PC-3 (cell line): ENCODE results near the gene RHOV. TPM values are rescaled to one million over a fixed set of nuclear protein-coding genes. Genes with fewer than 3 reads are reported as not detected.
A peak's percentile ranks its signal among the peaks of the same experiment; 100 is the strongest.

ENCODE experiments used
- ATAC-seq: fragments of 200-7000 bp; cut with Tn5 transposase; 2 replicates; pipeline ENCODE4 v1.9.1; 2020; ENCODE audit warnings: mild to moderate bottlenecking, moderate library complexity
- BruUV-seq: library from RNA; stranded (reverse); fragments of 400-500 nt; replicated peaks from 2 replicates; lab custom pipeline; 2021; lab: Mats Ljungman, UMichigan
- CTCF ChIA-PET: fragments of 300-600 bp; sonication (Branson Sonifier 250); formaldehyde crosslinking; loops from one replicate; lab custom pipeline; 2022; ENCODE audit warnings: antibody characterized with exemption; lab: Charles Lee
- POLR2A ChIA-PET: fragments of 300-600 bp; sonication (Branson Sonifier 250); formaldehyde crosslinking; loops from one replicate; lab custom pipeline; 2022; ENCODE audit warnings: antibody characterized with exemption; ENCODE audit not compliant: unreplicated experiment; lab: Charles Lee
- DNase-seq: peaks from one replicate; pipeline ENCODE4 v3.0.0-alpha.2; 2015
- H2AFZ ChIP-seq: fragments of 300-600 bp; sonication (generic); 2 replicates; pipeline ENCODE4 v1.6.0; 2016; ENCODE audit warnings: antibody characterized with exemption, low read length
- H3F3A ChIP-seq: fragments of 300-600 bp; sonication (generic); one replicate; pipeline ENCODE4 v1.6.0; 2017; ENCODE audit warnings: antibody characterized with exemption, low read length, control low read depth, mild to moderate bottlenecking; ENCODE audit not compliant: unreplicated experiment
- H3K27ac ChIP-seq: fragments of 300-600 bp; sonication (generic); 2 replicates; pipeline ENCODE4 v1.5.1; 2016; ENCODE audit warnings: mild to moderate bottlenecking, low read length
- H3K27me3 ChIP-seq: fragments of 300-600 bp; sonication (generic); 2 replicates; pipeline ENCODE4 v1.6.1; 2016; ENCODE audit warnings: low read length, mixed read lengths
- H3K36me3 ChIP-seq: fragments of 300-600 bp; sonication (generic); 2 replicates; pipeline ENCODE4 v1.6.1; 2016; ENCODE audit warnings: low read depth, mixed run types, low read length, mixed read lengths
- H3K4me1 ChIP-seq: fragments of 300-600 bp; sonication (generic); 2 replicates; pipeline ENCODE4 v1.5.1; 2016; ENCODE audit warnings: low read length; ENCODE audit not compliant: insufficient read depth
- H3K4me2 ChIP-seq: fragments of 300-600 bp; sonication (generic); 2 replicates; pipeline ENCODE4 v1.6.0; 2016; ENCODE audit warnings: low read length
- H3K4me3 ChIP-seq: fragments of 300-600 bp; sonication (generic); 2 replicates; pipeline ENCODE4 v1.5.1; 2016; ENCODE audit warnings: mild to moderate bottlenecking, low read length, mixed read lengths
- H3K79me2 ChIP-seq: fragments of 300-600 bp; sonication (generic); 2 replicates; pipeline ENCODE4 v1.6.1; 2017; ENCODE audit warnings: low read length, mixed read lengths
- H3K9ac ChIP-seq: fragments of 300-600 bp; sonication (generic); 2 replicates; pipeline ENCODE4 v1.6.0; 2016; ENCODE audit warnings: mild to moderate bottlenecking, low read length
- H3K9me2 ChIP-seq: fragments of 300-600 bp; sonication (generic); replicated peaks from 2 replicates; pipeline ENCODE4 v1.6.1; 2016; ENCODE audit warnings: mixed run types, low read length, mixed read lengths
- H3K9me3 ChIP-seq: fragments of 300-600 bp; sonication (generic); 2 replicates; pipeline ENCODE4 v1.6.1; 2016; ENCODE audit warnings: low read length, mixed read lengths
- H4K20me1 ChIP-seq: fragments of 300-600 bp; sonication (generic); 2 replicates; pipeline ENCODE4 v1.6.1; 2016; ENCODE audit warnings: low read length, mixed read lengths
- EZH2 ChIP-seq: fragments of 300-600 bp; sonication (generic); IDR thresholded peaks from one replicate; pipeline ENCODE4 v1.6.1; 2017; ENCODE audit warnings: antibody characterized with exemption, mild to moderate bottlenecking, low read length; ENCODE audit not compliant: unreplicated experiment
- EZH2phosphoT487 ChIP-seq: fragments of 300-600 bp; sonication (generic); IDR thresholded peaks from 2 replicates; pipeline ENCODE4 v1.6.1; 2018; ENCODE audit warnings: mild to moderate bottlenecking, antibody characterized with exemption, low read length, borderline replicate concordance
- intact Hi-C: fragments of 100-400 bp; cut with micrococcal nuclease; formaldehyde crosslinking; loops from 2 replicates; pipeline ENCODE4 v1.9.0; 2023
- total RNA-seq: library from RNA; depleted of rRNA; stranded (reverse); fragments of >200 nt; gene quantifications from 2 replicates; pipeline ENCODE4 v1.2.3, GENCODE V29; 2014
- TF ChIP-seq, protein P1 (sequence below): fragments of 300-600 bp; sonication (generic); conservative IDR thresholded peaks from 2 replicates; pipeline ENCODE4 v1.5.1; 2017; ENCODE audit warnings: antibody characterized with exemption, low read depth, mild to moderate bottlenecking, low read length

RHOV gene
- total RNA-seq, 1 experiment from 2014 or later, result 39.5 TPM

DNA sequence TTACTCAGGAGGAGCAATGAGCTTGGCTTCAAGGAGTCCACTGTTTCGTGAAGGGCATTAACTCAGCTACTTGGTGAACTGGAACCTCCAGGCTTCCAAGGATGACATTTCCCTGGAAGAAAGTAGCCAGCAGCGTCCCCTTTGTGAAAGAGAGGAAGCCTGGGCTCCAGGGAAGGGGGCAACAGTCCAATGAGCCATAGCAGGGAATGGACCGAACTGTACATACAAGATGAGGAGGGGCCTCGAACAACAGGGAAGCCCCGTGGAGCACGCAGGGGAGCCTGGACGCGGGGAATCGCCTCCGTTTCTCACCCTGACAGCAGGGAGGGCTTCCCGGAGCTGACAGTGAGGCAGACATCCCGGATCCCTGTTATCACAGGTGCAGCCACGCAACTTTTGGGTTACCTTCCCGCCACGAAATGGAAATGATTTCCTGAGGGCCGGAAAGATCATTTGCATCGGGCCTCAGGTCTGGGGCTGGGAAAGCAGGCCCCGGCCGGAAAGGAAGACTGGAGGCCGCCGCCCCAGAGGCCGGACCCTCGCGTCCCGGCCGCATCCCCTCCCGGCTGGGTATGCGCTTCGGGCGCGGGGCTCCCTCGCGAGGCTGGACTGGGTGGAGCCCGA is 30.7 kb downstream of the RHOV start:
- H3K9me3 ChIP-seq, result no peaks in the 10 kb centered on the region
- H3K36me3 ChIP-seq, result no peaks in the 10 kb centered on the region; the same call in 1 of the 2 replicates
- peaks cover 38% of the 10 kb centered on the region for H3K4me1 ChIP-seq
- peak overlapping the region; percentile 85 for H3K9ac ChIP-seq
- H3K27me3 ChIP-seq, result no peaks in the 10 kb centered on the region
- H3K4me2 ChIP-seq, result peak overlapping the region; percentile 83
- H3K79me2 ChIP-seq, result peaks cover 52% of the 10 kb centered on the region
- peak overlapping the region; percentile 81 for H2AFZ ChIP-seq
- peak overlapping the region; percentile 72 for H3K27ac ChIP-seq
- ChIA-PET POLR2A (interaction anchor here (0.6 to 1.3 kb wide), 3 partner anchors 15 to 36 kb away, joined by 3 to 5 read pairs (median 3); partner anchors contain the start of genes DNAJC17, PPP1R14D and ZFYVE19), CTCF (interaction anchor here (0.6 to 1.6 kb wide), 7 partner anchors 14 to 530 kb away, joined by 3 to 7 read pairs (median 4); no protein-coding TSS in a partner anchor)
- no peaks in the 10 kb centered on the region for H3F3A ChIP-seq
- ATAC-seq, result no peak
- peak overlapping the region; percentile 88 for H3K4me3 ChIP-seq
- no peaks in the 10 kb centered on the region for H3K9me2 ChIP-seq
- TSS peak; percentile 30 for BruUV-seq
- TF ChIP-seq, protein P1, sequence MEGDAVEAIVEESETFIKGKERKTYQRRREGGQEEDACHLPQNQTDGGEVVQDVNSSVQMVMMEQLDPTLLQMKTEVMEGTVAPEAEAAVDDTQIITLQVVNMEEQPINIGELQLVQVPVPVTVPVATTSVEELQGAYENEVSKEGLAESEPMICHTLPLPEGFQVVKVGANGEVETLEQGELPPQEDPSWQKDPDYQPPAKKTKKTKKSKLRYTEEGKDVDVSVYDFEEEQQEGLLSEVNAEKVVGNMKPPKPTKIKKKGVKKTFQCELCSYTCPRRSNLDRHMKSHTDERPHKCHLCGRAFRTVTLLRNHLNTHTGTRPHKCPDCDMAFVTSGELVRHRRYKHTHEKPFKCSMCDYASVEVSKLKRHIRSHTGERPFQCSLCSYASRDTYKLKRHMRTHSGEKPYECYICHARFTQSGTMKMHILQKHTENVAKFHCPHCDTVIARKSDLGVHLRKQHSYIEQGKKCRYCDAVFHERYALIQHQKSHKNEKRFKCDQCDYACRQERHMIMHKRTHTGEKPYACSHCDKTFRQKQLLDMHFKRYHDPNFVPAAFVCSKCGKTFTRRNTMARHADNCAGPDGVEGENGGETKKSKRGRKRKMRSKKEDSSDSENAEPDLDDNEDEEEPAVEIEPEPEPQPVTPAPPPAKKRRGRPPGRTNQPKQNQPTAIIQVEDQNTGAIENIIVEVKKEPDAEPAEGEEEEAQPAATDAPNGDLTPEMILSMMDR, result no peak
- TF ChIP-seq EZH2 (no peak), EZH2phosphoT487 (no peak)
- no peak for DNase-seq
- intact Hi-C loops, result no loop called here
- peaks cover 19% of the 10 kb centered on the region; the same call in 1 of the 2 replicates for H4K20me1 ChIP-seq

DNA sequence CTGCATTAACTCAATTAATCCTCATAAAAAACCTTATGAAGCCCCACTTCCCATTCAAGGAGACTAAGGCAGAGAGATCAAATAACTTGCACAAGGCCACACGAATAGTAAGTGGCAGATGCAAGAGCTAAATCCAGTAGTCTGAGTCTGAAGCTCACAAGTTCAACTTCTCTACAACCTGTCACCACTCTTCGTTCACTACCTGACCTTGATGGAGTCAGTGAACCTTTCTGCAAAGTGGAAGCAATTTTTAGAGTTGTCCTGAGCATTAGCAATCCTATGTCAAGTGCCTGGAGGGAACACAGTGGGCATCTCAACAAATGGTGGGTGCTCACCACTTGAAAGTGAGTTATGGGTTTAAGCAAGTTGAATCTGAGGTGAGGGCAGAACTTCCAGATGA is 32.3 kb downstream of the RHOV start:
- H3K4me3 ChIP-seq, result no peak overlapping the region
- H2AFZ ChIP-seq, result no peak overlapping the region
- DNase-seq (no peak), ATAC-seq (no peak)
- H3K36me3 ChIP-seq, result no peaks in the 10 kb centered on the region
- no peak overlapping the region for H3K27ac ChIP-seq
- no peaks in the 10 kb centered on the region for H3K9me3 ChIP-seq
- H3K4me1 ChIP-seq, result peaks cover 23% of the 10 kb centered on the region
- H3K27me3 ChIP-seq, result no peaks in the 10 kb centered on the region
- ChIA-PET POLR2A (no interaction called here), CTCF (no interaction called here)
- peaks cover 7% of the 10 kb centered on the region; the same call in 1 of the 2 replicates for H4K20me1 ChIP-seq
- no peaks in the 10 kb centered on the region for H3K9me2 ChIP-seq
- intact Hi-C loops, result no loop called here
- H3K9ac ChIP-seq, result no peak overlapping the region
- no peak overlapping the region for H3K4me2 ChIP-seq
- H3F3A ChIP-seq, result no peaks in the 10 kb centered on the region
- BruUV-seq, result no TSS peak
- H3K79me2 ChIP-seq, result peaks cover 36% of the 10 kb centered on the region
- TF ChIP-seq EZH2, result no peak
- TF ChIP-seq, protein P1, result no peak
- no peak for TF ChIP-seq EZH2phosphoT487

DNA sequence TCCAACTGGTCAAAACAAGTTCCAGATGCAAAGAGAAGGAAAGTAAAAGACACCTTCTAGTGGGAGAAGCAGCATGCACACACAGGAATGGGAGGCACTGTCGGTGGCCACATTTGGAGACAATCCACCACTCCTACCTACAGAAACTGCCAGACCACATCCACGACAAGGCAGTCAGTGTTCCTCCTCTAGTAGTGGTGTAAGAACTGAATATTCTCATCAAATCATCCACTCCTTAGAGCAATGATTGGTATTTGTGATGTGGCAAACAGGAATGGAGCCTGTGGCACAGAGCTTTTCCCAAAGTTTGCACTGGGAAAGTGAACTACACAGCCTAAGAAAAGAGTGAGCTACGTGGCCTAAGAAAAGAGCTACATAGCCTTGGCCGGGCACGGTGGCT is 35.3 kb downstream of the RHOV start:
- Histone ChIP-seq H3K9me2 (no peaks in the 10 kb centered on the region), H3K4me3 (no peak overlapping the region), H3K36me3 (no peaks in the 10 kb centered on the region), H4K20me1 (no peaks in the 10 kb centered on the region), H3K4me2 (no peak overlapping the region), H3K9me3 (no peaks in the 10 kb centered on the region), H3K27ac (no peak overlapping the region), H3K9ac (no peak overlapping the region), H3K79me2 (peaks cover 10% of the 10 kb centered on the region), H2AFZ (no peak overlapping the region), H3K4me1 (peaks cover 29% of the 10 kb centered on the region), H3K27me3 (no peaks in the 10 kb centered on the region), H3F3A (peaks cover 5% of the 10 kb centered on the region)
- no peak for ATAC-seq
- intact Hi-C loops, result no loop called here
- CTCF ChIA-PET, result no interaction called here
- no TSS peak for BruUV-seq
- no peak for DNase-seq
- TF ChIP-seq EZH2 (no peak), EZH2phosphoT487 (no peak)
- TF ChIP-seq, protein P1, result no peak
- POLR2A ChIA-PET, result no interaction called here
